Measurements from ENCODE around the gene ADGRD1.

ADGRD1 gene

DNA sequence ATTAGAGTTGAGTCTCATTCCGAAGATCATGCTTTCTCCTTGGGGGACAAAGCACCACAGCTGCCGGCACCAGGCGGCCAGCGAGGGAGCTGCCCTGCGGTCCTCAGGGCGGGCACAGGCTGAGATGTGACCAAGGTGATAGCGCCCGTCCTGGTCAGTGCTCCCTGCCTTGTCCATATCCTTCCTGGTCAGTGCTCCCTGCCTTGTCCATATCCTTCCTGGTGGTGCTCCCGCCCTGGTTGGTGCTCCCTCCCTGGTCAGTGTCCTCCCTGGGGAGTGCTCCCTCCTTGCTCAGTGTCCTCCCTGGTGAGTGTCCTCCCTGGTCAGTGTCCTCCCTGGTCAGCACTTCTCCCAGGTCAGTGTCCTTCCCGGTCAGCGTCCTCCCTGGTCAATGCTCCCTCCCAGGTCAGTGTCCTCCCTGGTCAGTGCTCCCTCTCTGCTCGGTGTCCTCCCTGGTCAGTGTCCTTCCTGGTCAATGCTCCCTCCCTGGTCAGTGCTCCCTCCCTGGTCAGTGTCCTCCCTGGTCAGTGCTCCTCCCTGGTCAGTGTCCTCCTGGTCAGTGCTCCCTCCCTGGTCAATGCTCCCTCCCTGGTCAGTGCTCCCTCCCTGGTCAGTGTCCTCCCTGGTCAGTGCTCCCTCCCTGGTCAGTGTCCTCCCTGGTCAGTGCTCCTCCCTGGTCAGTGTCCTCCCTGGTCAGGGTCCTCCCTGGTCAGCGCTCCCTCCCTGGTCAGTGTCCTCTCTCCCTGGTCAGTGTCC, 92.2 kb downstream of the ADGRD1 start:
- no peak for DNase-seq

DNA sequence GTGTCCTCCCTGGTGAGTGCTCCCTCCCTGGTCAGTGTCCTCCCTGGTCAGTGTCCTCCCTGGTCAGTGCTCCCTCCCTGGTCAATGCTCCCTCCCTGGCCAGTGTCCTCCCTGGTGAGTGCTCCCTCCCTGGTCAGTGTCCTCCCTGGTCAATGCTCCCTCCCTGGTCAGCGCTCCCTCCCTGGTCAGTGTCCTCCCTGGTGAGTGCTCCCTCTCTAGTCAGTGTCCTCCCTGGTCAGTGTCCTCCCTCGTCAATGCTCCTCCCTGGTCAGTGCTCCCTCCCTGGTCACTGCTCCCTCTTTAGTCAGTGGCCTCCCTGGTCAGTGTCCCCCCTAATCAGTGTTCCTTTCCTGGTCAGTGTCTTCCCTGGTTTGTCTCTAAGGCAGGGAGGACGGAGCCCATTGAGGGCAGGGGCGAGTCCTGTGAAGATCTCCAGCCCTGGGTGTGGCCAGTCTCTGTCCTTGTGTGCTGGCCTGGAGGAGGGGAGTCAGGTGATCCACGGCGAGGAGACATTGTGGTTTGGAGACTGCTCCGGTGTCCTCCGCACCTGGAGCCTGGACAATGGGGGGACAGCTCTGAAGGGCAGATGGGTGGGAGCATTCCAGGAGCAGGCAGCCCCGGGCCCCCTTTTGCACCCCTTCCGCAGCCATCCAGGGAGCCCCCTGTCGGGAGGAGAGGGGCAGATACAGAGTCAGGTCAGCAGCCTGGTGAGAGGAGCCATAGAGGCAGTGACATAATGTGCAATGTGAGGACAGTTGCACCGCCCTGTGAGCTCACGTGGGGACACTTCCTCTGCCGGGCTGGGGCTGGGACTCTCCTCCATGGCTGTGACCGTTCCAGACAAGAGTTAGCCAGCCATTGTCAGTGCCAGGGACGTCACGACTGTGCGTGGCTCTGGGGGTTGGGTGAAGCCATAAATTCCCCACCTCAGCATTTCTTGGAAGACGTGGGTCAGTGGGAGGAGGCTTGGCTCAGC, 93.4 kb downstream of the ADGRD1 start:
- DNase-seq: no peak

DNA sequence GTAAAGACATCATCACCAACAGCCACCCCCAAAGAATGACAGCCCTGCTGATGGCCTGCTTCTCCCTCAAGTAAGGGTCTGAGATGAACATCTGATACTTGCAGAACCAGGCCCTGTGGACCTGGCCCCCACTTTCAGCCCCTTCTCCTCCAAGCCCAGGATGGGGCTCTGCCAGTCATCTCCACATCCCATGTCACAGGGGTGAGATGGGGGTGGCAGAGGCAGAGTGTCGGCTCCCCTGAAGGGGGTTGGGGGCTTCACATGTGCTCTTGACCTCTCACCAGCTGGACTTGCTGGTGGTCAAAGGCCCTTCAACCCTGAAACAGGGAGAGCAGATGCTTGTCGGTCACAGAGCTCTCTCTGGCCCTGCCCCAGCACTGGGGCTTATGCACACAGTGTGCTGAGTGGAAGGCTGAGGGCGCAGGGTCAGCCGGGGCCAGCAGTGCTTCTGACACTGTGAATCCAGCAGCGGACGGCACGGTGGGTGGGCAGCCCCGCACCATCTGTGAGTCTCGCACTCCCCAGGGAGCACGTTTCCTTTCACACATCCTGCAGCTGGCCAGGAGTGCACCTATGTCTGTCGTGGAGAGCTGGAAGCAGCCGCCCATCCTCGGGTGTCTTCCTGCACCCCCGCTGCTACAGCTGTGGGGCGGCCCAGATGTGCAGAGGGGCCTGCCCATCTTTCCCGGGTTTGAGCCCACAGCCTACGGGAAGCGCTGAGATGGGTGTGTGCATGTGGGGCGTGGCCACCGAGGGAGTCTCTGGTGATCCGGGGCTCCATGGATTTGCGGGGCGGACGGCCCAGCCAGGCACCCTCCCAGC, 94.3 kb downstream of the ADGRD1 start:
- DNase-seq: no peak

DNA sequence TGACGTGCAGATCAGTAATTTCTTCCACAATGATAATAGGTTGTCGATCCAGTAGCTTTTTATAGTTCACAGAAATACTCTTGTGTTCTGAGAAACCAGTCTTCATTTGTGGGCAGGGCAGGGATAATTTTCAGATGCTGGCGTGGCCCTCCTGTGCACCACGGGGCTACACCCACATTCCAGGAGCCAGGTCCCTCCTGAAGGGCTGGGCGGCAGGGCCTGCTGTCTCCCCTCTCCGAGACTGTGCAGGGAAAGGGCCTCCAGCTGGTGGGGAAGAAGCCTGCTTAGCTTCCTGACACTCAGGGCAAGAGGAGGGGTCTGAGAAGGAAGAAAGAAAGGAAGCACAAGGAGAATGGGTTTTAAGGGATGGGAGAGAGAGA, 94.9 kb downstream of the ADGRD1 start:
- no peak for DNase-seq

DNA sequence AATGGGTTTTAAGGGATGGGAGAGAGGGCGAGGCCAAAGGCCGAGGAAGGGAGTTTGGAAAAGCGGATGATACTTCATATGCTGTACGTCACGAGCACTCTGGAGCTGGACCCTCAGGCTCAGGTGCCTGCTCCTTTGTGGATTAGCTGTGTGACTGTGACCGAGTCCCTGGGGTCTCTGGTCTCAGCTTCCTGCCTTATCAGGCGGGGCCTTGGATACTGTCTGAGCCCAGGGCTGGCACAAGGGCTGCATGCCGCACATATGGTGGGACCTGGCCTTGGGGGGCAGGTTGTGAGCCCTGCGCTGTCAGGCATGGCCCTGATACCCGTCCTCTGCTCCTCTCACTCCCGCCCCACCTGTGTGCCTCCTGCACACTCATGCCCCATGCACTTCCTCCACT, 95.3 kb downstream of the ADGRD1 start:
- no peak for DNase-seq

DNA sequence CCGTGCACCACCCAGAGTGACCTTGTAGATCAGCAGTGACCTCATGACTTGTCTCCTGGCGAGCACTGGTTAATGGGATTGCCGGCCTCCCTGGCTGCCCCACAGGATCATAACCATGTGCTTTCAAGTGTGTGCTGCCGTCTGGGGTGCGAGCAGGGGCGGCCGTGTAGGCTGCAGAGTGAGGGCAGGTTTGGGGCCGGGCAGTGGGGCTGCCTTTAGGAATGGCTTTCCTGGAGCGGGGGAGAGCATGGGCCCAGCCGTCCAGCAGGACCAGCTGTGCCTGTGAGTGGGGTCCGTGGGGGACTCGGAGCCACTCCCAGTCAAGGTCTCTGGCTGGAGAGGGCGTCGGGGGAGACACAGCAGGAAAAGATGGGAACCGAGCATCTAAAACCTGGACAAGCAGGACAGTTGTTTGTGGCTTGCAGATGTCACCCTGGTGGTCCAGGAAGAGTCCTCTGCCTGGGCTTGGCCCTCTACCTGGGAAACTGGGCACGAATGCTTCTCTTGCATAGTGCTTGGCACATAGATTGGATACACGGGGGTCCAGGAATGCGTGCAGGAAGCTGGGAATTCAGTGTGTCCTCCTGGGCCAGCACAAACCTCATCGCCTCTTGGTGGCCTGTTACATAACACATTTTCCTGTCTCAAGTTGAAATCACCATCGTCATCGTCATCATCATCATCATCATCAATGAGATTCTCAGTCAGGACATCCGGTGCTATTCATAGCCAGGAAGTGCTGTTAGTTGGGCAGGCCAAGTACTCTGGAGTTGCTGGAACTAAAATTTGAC, 96.0 kb downstream of the ADGRD1 start:
- no peak for DNase-seq

DNA sequence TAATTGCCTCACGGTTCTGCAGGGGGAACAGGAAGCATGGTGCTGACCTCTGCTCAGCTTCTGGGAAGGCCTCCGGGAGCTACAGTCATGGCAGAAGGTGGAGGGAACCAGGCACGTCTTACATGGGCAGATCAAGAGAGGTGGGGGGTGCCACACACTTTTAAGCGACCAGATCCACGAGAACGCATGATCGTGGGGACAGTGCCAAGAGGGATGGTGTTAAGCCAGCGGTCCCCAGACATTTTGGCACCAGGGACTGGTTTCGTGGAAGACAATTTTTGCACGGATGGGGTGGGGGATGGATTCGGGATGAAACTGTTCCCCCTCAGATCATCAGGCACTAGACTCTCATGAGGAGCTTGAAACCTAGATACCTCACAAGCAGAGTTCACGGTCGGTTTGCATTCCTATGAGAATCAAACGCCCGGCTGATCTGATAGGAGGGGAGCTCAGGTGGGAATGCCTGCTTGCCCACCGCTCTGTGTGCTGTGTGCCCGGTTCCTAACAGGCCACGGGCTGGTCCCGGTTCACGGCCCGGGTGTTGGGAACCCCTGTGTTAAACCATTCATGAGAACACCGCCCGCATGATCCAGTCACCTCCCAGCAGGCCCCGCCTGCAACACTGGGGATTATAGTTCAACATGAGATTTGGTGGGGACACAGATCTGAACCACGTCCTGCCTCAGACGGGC, 96.9 kb downstream of the ADGRD1 start:
- DNase-seq: no peak

DNA sequence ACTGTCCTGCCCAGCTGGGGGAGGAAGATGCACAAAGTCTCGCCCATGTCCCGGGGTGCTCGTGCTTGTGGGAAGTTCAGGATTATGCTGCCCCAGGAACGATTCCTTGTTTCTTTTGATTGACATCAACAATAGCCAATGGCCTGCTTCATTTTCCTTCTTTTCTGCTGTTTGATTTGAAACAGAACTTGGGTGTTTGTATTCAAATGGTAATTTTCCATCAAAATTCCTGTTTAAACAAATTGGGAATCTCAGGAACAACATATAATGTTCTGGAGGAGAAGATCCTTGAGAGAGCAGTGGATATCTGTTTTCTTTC, 97.4 kb downstream of the ADGRD1 start:
- DNase-seq: no peak

DNA sequence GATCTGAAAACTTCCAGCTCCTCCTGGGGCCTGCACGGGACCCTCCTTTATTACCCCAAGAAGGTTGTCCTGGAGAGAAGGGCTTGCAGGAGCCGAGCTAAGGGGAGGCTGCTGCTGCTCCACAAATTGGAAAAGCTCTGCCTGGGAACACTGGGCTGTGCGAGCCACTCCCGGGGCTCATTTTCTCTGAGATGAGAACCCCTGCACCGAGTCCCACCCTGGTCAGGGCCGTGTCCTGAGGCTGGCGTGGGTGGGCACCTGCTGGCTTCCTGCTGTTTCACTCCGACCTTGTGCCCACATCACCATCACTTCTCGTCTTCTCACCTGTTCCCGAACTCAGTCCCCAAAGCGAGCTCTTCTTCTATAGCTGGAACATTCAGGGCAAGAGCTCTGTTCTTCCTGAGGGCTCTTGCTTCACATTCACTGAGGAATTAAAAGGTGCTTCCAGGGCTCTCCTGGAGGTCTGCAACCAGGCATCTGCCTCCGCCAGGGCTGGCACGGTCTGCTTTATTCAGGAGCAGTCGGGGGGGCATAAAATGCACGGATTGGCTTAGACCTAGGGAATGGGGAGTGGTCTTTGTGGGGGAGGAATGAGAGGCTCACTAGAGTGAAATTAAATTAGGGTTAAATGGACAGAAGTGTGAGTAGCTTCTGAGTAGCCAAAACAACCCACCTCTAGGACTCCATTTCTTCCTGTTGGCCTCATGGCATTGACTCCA, 98.5 kb downstream of the ADGRD1 start:
- DNase-seq: no peak

DNA sequence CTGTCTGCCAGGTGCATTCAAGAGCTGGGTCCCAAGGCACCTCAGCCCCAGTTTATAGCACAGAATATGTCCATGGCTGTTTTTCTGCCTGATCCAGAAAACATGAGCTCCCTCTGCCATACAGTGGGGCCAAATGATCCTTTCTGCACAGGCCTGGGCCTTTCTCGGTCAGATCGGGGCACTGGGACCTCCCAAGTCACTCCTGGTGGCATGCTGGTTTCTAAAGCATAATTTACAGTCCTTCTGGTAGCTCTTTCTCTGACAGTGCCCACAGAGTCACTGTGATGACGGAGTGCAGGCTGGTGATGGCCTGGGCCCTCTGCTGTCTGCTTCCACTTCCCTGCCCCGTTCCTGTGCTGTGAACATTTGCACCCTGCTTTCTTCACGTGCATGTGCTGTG, 99.2 kb downstream of the ADGRD1 start:
- DNase-seq: no peak

DNA sequence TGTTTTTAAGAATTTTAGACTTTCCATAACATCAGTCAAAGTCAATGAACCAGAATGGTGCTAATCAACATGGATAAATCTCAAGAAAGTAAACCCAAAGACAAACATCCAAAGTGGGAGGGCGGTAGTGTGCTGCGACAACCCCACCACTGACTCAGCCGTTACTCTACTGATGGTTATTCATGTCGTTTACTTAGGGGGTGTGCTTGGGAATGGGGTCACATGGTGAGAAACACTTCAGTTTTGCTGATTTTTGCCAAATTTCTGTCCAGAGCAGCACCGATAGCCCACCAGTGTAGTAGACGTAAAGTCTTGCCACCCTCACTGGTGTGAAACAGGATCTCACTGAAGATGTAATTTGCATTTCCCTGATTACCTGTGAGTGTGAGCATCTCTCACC, 99.9 kb downstream of the ADGRD1 start:
- DNase-seq: no peak

DNA sequence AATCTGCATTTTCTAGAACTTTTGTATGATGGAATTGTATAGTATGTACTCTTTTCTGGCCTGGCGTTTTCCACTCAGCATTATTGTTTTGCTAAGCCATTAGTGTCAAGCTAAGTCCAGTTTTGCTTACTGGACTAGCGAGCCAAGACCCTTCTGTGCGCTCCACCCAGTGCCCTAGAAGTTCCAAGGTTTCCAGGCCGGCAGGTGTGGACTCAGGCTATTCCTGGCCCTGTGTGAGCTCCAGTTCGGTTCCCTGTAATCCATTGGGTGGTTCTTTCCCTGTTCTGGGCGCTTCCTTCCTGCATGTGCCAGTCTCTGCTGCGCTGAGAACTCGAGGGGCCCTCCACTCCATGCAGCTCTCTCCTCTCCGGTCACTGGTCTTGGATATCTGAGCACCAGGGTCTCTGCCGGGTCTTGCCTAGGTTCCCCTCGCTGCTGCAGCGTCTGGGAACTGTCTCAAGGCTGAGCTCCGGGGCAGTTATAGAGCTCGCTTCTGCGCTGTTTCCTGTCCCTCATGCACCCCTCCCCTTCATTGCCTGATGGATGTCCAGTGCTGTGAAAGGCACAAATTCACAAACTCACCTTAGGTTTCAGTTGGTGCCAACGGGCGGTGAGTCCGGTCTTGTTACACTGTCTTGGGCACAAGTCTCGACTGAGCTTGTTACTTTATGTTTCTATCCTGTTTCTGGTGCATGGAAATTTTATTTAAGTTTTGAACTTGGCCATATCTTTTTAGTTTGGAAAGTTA, 100.8 kb downstream of the ADGRD1 start:
- no peak for DNase-seq

DNA sequence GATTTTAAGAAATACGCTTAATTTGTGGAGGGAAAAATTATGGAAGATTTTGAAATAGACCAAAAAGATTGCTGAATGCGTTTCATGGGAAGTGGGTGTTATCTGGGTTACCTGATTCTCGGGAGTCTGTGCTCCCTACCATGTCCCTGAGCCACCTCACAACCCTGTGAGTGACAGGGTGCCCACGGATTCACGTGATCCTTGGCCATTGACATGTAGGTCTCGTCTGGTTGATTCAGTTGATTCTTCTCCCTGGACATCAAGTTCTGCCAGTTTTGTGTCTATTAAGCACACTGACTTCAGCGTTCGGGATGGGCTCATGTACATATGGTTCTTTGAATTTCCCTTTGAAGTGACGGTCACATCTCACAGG, 101.4 kb downstream of the ADGRD1 start:
- no peak for DNase-seq

DNA sequence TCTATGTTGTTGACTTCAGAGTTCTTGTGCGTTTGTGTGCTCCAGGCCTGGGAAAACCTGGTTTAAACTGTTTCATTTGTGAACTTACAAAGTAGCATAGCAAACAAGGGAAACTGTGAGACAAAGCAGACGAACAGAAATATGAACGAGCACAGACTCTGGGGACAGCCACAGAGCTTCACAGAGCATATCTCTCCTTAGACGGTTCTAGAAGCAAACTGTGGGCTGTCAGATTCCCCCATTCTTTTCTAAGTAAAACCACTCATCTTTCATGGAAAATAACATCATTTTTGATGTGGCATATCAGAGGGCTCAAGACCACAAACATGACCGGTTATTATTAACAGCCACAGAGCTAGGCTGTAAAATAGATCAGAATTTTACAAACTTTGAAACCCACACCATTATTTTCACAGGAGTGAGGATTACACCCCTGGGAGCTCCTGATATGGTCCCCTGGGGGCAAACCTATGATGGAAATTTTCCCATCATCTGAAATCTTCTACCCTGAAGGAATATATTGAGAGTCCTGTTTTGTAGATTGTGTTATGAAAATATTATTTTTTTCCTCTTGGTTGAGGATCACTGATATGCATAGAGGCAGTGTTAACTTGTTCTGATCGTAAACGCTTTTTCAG, 102.0 kb downstream of the ADGRD1 start:
- no peak for DNase-seq

DNA sequence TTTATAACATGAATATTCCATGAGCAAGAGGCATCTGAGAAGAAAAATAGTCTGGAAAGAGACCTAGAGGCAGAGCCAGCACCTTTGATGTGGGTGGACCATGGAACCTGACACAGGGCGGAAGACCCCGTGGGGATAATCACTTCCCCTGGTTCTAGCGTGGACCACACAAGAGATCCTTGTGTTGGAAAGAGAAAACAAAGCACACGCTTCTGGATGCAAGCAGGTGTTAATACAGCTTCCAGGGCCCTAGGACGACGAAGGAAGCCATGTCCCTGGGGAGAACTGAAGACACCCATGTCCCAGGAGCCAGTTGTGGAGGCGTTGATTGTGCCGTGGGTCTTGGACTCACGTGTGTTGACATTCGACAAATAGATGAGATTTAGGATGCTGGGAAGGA, 102.9 kb downstream of the ADGRD1 start:
- DNase-seq: no peak

DNA sequence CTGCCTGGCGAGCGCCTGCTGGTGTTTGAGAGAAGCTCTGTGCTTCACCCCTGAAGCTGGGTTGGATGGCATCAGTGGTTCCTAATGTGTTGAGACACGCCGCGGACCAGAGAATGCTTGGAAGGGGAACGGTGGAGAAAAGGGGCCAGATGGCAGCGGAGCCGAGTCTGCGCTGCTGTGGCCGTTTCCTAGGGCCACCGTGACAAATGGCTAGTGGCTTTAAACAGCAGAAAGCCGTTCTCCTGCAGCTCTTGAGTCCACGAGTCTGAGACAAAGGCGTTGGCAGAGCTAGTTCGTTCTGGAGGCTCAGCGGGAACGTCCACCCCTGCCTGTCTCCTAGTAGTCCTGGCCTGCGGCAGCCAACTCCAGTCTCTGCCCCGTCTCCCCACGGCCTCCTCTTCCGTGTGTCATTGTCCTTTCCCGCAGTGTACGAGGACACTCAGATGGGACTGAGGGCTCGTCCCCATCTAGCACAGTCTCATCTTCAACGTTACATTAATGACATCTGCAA, 103.6 kb downstream of the ADGRD1 start:
- DNase-seq: no peak

DNA sequence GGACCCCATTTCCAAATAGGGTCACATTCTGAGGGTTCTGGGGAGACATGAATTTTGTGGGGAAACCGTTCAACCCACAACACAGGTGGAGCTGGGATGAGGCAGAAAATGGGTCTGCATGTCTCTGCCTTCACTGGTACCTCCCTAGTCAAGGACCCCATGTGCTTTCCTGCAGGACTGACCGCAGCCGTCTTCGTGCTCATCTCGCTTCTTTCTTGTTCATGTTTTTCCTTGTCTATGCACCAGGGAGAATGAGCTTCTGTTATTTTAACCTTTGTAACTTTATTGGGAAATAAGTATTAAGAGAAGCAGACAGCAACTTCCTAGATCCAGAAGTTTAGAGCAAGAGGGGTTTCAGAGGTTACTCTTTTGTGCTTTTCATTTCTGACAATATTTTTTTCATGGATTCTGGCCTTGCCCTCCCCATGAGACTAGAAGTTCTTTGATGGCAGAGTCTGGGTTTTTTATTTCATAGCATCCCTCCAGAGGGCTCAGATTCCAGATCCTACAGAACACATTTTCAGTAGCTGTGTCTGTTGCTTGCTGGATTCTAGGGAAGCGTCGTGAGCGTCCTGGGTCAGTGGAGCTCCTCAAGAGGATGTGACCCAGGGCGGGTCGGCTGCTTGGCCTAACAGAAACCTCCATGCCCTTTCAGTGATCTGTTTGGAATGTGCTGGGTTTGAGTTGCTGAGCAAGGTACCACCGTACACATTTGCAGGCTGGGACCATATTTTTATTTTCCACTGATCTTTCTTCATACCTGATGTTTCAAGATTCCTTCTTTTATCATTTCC, 104.2 kb downstream of the ADGRD1 start:
- DNase-seq: no peak

DNA sequence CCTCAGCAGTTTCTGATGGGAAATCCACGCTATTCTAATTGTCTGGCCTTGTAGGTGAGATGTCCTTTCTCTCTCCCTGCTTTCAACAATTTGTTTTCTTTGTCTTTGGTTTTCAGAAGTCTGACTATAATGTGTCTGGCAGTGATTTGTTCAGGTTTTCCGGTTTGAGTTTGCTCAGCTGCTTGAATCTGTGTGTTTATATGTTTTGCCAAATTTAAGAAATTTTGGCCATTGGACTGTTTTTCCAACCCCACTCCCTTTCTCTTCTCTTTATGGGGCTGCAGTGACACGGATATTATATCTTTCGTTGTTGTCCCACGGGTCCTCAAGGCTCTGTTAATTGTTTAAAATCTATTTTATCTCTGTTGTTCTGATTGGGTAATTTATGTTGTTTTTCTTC, 105.0 kb downstream of the ADGRD1 start:
- DNase-seq: no peak

All from fibroblast of skin of right quadriceps (primary cell).